ENCODE measurements around the gene TTK.

TTK gene

GRCh38 chr6:80004173-80005072 lies at the start of gene TTK:
TSS of gene TTK (plus strand) at chr6:80004649. CDS start at chr6:80005844, 1,195 bp downstream.
- DNase-seq (ENCODE audit: low read depth in 2 of 3, low spot score in 1 of 3), result peak; percentile 71 to 88 (median 78)

GRCh38 chr6:79954849-79955248 lies 49.6 kb upstream of the TTK start:
- no peak for DNase-seq (ENCODE audit: low read depth in 2 of 3, low spot score in 1 of 3)

- DNase-seq (ENCODE audit: low read depth in 2 of 3, low spot score in 1 of 3), result no peak
Observed at GRCh38 chr6:79964607-79965081, 39.8 kb upstream of the TTK start.

GRCh38 chr6:79967178-79967577 lies 37.3 kb upstream of the TTK start:
- no peak for DNase-seq (ENCODE audit: low read depth in 2 of 3, low spot score in 1 of 3)

- no peak for DNase-seq (ENCODE audit: low read depth in 2 of 3, low spot score in 1 of 3)
Observed at GRCh38 chr6:79969784-79970183, 34.7 kb upstream of the TTK start.

- DNase-seq (ENCODE audit: low read depth in 2 of 3, low spot score in 1 of 3), result no peak
Observed at GRCh38 chr6:79971193-79971592, 33.3 kb upstream of the TTK start.

- DNase-seq (ENCODE audit: low read depth in 2 of 3, low spot score in 1 of 3), result no peak
Observed at GRCh38 chr6:79981652-79982051, 22.8 kb upstream of the TTK start.

- DNase-seq (ENCODE audit: low read depth in 2 of 3, low spot score in 1 of 3), result no peak
Observed at GRCh38 chr6:79984261-79984660, 20.2 kb upstream of the TTK start.

- no peak for DNase-seq (ENCODE audit: low read depth in 2 of 3, low spot score in 1 of 3)
Observed at GRCh38 chr6:79985128-79985527, 19.3 kb upstream of the TTK start.

GRCh38 chr6:79989641-79990040 lies 14.8 kb upstream of the TTK start:
- DNase-seq (ENCODE audit: low read depth in 2 of 3, low spot score in 1 of 3), result no peak

- DNase-seq (ENCODE audit: low read depth in 2 of 3, low spot score in 1 of 3), result no peak
Observed at GRCh38 chr6:79993012-79993910, 11.2 kb upstream of the TTK start.

- no peak for DNase-seq (ENCODE audit: low read depth in 2 of 3, low spot score in 1 of 3)
Observed at GRCh38 chr6:79993911-79994309, 10.5 kb upstream of the TTK start.

- no peak for DNase-seq (ENCODE audit: low read depth in 2 of 3, low spot score in 1 of 3)
Observed at GRCh38 chr6:79997728-79998127, 6.7 kb upstream of the TTK start.

- DNase-seq (ENCODE audit: low read depth in 2 of 3, low spot score in 1 of 3), result no peak
Observed at GRCh38 chr6:80001337-80001736, 3.1 kb upstream of the TTK start.

GRCh38 chr6:80003826-80004172 lies 650 bp upstream of the TTK start:
- peak in 1 of 3 donors; percentile 22 for DNase-seq (ENCODE audit: low read depth in 2 of 3, low spot score in 1 of 3)

- no peak for DNase-seq (ENCODE audit: low read depth in 2 of 3, low spot score in 1 of 3)
Observed at GRCh38 chr6:80005406-80005805, 957 bp downstream of the TTK start.

- no peak for DNase-seq (ENCODE audit: low read depth in 2 of 3, low spot score in 1 of 3)
Observed at GRCh38 chr6:80006541-80006940, 2.1 kb downstream of the TTK start.

GRCh38 chr6:80009531-80009930 lies 5.1 kb downstream of the TTK start:
- no peak for DNase-seq (ENCODE audit: low read depth in 2 of 3, low spot score in 1 of 3)

GRCh38 chr6:80010288-80010687 lies 5.8 kb downstream of the TTK start:
- no peak for DNase-seq (ENCODE audit: low read depth in 2 of 3, low spot score in 1 of 3)

- DNase-seq (ENCODE audit: low read depth in 2 of 3, low spot score in 1 of 3), result no peak
Observed at GRCh38 chr6:80015839-80016435, 11.5 kb downstream of the TTK start.

- DNase-seq (ENCODE audit: low read depth in 2 of 3, low spot score in 1 of 3), result no peak
Observed at GRCh38 chr6:80020381-80021120, 16.1 kb downstream of the TTK start.

All from stimulated activated CD4-positive, alpha-beta T cell treated with anti-CD3 and anti-CD28 coated beads, Interleukin-12 subunit alpha, Interleukin-12 subunit beta, amount 100 ng/mL, for 48 hours (primary cell).